Cerebellar cortex (tissue), 1 donor: ENCODE data around the gene SAG.

Experiments
- DNase-seq: peaks from one replicate; pipeline ENCODE4 v3.0.0-alpha.2; 2015; ENCODE audit warnings: low spot score

The SAG gene

DNA sequence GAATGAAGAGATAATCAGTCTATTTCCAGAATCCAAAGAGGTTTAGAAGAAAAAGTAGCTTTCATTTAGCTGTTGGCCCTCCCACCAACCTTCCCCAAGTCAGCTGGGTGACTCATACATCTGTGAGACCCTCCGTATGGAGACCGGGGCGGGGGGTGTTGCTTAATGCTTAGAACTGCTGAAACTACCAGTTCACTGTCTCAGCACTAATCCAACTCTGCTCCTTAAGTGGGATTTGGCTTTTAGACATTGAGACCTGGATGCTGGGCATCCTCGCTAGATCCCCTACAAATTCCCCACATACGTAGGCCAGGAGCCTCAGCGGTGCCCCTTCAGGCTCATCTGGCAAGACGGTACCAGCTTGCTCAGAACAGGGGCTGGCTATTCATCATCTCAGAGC, at the start of gene SAG:
Gene SAG, plus strand, starts transcription at position 252 of the 400 bp plus-strand sequence. CDS start 1,374 bp downstream, outside the sequence.
- no peak for DNase-seq

DNA sequence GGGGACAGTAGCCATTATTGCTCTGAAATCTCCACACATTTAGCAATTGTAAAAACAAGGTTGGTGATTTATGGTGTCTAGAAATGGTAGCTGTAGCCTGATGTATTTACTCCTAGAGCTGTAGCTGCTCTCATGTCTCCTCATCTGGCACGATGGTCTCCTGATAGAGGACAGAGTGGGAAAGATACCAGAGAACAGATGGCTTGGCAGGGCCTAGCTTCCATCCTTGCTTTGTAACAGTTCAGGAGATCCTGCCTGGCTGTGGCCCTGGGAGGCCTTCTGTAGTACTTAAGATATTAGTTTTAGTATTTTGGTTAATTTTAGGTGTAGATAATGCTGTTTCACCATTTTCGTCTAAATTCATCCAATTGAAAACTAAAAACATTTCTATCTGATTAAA, 49.4 kb upstream of the SAG start:
- DNase-seq = peak; percentile 87

DNA sequence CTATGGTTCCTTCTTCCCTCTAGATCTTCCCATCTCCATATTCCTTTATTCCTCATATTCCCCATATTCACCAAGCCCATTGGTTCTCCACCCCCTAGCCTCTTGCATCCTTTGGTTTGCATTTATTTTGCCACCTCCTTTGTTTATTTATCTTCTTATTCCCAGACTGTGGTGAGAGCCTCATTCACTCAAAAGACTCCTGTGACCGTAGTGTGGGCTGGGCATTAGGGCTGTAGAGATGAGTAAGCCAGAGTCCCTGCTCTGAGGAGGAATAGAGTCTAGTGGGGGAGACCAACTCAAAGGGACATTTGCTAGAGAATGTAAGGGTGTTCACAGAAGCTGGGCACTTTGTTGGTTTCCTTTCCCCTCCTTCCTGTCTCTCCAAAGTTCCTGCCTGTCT, 47.9 kb upstream of the SAG start:
- no peak for DNase-seq

DNA sequence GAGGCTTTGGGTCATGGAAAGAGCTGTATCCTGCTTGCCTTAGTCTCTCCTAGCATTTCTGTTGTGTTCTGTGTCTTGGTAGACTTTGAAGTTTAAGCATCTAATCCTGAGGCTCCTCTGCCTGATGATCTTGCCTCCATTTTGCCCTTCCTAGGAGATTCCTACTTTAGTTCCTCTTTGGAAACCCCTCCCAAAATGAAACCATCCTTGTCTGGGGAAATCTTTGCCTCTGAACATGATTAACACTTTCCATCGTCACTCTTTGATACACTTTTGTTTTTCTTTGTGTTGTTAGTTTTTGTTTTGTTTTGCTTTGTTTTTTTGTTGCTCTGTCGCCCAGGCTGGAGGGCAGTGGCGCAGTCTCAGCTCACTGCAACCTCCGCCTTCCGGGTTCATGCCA, 47.0 kb upstream of the SAG start:
- DNase-seq = no peak

DNA sequence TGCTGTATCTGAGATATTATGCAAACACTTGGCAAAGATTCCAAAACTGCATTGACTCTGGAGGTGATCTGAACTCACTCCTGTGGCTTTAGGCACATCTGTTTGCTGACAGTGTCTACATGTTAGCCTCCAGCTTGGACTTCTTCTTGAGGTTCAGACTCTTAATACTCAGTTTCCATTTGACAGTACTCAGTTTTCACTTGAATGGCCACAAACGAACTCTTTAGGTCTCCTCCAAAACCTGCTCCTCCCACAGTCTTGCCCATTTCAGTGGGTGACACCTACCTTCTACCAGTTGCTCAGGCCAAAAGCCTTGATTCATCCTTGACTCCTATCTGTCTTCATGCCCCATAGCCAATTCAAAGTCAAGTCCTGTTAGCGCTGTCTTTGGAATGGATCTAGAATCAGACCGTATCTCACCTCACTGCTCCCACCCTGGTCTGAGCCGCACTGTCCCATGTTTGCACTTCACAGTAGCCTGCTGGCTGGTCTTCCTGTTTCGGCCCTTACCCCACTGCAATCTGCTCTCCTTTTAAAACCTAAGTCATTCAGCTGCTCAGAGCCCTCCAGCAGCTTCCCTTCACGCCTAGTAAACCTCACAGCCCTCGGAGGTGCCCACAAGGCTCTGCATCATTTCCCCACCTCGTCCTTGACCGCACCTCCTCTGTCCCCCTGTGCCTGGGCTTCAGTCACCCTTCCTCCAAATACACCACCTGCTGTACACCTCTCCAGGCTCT, 45.6 kb upstream of the SAG start:
- DNase-seq = no peak

DNA sequence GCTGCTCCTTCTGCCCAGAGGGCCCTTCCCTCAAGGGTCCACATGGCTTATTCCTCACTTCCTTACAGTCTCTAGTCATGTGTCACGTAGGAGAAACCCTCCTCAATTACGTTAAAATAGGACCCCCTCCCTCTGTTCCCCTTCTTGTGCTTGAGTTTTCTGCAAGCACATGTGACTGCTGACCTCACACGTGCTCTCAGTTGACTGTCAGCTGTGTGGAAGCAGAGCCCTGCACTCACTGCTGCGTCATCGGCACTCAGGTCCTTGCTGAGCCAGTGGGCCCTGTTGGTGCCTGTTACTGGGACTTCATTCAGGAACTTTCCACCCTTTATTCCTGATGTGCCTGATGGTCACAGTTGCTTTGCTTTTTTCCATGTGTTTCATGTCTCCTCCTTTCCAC, 45.1 kb upstream of the SAG start:
- no peak for DNase-seq

DNA sequence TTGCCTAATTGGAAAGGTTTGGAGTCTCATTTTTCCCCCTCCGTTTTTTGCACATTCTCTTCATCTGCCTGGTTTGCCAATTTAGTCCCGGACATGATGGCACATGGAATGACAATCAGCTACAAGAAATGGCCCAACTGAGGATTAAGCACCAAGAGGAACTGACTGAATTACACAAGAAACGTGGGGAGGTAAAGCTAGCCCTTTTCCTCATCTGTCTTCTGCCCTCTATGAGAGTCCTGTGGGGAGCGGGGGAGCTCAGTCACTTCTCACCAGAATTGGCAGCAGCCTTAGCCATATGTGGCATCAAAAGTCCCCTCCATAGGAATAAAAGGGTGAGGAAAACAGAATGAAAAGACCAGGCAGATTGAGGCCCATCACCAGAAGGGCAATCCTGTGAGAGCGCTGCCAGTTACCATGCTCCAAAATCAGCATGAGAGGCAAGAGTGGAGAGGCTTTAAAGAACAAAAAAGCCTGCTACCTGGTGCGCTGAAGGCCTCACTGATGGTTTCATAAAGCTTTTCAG, 44.5 kb upstream of the SAG start:
- DNase-seq = peak; percentile 55

DNA sequence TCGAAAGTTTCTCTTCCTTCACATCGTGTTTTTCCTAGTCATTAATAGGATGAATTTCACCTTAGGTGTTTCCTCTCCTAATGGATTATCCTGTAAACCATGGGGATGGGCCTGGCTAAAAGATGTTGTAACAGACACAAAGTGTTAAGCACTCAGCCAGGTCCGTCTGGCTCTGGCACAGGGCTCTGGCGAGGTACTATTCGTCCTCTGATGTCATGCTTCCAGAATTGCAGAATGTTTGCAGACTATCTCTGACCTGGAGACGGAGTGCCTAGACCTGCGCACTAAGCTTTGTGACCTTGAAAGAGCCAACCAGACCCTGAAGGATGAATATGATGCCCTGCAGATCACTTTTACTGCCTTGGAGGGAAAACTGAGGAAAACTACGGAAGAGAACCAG, 42.9 kb upstream of the SAG start:
- peak; percentile 43 for DNase-seq

DNA sequence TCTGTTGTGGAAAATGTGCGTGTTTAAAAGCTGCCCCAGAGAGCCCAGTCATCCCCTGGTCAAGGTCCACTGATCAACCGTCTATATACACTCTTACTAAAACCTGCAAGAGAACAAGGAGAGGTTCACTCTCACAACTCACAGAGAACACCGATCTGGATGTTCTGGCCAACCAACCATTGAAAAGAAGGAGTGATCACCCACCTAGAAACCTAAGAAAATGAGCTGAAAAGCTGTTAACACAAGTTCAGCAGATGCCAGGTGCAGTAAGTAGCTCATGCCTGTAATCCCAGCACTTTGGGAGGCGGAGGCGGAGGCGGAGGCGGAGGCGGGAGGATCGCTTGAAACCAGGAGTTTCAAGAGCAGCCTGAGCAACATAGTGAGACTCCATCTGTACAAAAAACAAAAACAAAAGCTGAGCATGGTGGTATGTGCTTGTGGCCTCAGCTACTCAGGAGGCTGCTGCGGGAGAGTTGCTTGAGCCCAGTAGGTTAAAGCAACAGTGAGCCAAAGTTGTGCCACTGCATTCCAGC, 41.7 kb upstream of the SAG start:
- no peak for DNase-seq

DNA sequence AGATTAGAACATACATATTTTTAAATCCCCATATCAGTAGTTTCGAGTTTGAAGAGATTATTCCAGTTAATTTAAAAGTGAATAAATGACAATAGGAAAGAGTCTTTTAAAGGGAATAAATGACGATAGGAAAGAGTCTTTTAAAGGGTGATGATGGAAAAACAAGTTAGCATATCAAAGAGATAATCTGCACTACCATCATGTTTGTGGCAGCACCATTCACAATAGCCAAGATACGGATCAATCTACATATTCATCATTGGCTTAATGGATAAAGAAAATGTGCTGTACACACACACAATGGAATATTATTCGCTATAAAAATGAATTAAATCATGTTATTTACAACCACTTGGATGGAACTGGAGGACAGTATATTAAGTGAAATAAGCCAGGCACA, 41.1 kb upstream of the SAG start:
- DNase-seq = no peak

DNA sequence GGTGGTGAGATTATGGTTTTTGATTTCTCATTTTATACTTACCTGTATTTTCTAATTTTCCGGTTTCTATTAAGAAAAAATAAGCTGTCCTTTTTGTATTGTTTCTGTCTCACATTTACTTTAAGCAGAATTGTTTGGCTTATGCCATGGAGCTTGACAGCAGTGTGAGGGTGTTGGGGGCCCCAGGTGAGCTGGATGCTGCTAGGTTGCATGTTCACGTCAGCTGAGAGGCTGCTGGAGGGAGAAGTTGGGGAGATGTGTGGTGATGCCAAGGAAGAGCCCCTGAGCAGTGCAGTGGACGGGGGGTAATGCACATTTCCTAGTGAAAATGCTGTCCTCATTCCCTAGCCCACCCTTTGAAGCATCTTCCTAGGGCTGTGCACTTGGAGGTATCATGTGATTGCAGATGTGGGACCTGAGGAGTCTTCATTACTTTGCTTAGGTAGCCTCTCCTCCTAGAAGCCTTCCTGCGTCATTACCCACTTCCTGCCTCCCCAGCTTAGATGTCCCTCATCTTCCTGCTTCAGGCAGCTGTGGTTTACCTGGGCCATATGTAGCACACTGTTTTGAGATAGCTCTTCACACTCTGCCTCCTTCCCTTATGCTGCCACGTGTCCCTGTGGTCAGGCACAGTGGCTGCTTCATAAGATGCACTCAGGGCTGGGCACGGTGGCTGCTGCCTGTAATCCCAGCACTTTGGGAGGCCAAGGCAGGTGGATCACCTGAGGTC, 39.9 kb upstream of the SAG start:
- DNase-seq = no peak

DNA sequence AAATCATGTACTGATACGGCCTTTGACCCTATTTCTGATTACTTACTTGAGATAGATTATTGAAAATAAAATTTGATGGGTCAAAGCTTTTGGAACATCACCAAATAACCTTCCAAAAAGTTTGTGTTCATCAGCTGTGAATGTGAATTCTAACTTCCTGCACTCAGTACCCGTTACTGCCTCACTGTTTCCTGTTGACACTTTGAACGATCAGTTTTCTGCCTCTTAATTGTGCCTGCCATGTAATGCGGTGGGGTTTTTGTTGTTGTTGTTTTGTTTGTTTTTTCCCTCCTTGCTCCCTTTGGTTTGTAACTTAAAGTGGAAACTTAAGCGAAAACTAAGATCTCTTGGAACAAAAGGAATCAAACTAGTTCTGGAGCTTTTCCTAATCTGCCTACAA, 37.2 kb upstream of the SAG start:
- no peak for DNase-seq

DNA sequence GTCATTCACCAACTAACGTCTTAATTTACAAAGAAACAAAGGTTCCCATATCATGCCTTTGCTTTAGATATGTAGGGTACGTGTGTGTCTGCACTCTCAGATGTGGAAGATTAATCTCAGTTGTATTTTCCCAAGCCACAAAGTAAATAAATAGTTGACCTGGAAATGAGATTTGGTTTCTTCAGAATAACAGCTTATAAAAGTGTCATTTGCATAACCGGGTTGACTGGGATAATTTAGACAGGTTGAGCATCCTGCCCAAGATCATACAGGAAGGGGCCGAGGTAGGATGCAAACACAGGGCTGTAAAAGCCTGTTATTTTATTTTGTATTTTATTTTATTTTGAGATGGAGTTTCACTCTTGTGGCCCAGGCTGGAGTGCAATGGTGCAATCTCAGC, 36.7 kb upstream of the SAG start:
- DNase-seq = no peak

DNA sequence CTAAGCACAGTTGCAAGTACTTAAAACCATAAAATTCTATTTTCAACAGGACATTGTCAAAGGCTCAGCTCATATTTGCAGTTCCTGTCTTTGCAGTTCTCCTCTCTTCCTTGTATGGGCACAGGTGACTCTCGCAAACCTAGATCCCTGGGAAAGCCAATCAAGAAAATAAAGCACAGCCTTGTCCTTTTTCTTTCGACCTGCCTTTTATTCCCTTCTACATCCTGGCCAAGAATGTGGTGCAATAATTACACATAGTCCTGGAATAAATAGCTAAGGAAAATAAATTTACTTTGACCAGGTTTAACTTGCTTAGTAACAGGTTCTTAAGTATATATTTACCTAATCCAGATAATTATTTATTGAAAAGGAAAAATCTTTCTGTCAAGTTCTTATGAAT, 35.9 kb upstream of the SAG start:
- DNase-seq = no peak

DNA sequence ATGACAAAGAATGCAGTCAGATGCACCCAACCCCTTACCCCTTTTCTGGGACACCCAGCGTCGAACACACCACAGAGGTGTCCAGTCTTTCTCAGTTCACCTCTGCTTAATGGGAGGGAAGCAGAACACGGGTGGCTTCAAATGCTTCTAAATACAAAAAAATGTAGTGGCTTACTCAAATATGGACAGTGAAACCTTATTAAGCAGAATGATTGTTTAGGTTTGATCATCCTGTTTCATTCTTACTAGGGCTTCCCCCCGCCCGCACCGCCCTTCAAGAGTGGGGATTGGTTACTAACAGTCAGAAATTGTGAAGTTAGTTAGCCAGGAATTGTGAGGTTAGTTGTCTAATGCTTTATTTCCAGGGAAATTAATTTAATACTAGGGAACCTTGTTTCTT, 34.5 kb upstream of the SAG start:
- DNase-seq = no peak

DNA sequence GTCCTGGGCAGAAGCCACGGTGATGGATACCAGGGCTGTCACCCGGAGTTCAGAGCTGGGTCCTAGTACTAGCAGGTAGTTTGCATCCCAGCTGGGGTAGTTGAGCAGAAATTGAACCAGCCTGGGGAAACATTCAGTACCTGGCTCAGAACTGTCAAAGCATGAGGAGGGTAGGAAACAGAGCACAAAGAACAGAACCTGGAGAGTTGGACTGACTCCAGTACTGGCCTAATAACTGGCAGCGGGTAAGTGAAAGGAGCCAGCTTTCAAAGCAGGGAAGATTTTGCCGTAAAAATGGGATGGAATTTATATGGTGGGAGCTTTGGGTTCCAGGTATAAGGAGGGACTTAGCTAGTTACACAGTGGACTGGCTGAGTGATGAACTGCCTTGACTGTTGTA, 32.4 kb upstream of the SAG start:
- DNase-seq = peak; percentile 71

DNA sequence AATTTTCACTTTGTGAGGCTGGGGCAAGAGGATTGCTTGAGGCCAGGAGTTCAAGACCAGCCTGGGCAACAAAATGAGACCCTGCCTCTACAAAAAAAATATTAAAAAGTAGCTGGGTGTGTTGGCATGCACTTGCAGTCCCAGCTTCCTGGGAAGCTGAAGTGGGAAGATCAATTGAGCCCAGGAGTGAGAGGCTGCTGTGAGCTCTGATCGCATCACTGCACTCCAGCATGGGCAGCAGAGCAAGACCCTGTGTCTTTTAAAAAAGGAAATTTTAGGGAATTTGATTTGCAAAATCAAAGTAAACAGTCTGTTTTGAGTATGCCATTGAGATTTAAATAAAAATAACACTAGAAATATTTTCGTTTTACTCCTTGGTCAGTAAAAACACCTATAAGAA, 28.7 kb upstream of the SAG start:
- DNase-seq = no peak

DNA sequence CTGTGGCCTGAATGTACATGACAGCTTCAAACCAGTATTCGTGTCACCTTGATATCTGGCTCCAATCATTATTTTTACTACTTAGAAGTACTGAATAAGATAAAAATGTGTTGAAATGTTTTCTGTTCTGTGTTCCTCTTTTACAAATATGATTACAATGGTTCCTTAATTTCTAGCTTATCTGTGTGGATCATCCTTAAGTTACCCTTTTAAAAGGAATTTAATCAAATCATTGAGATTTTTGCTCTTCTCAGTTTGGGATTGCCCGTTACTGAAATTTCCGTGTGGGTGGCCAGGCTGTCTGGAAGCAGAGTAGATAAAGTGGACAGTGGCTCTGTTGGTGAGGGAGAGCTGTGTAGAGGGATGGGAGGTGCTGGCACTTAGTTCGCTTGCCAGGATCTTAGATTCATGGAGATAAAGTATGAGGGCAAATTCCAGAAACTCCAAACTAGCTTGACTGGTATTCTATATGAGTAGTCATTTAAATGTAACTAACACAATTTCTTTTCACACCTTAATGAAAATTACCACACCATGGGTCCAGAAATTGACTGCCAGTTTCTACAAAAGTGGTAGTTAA, 27.4 kb upstream of the SAG start:
- DNase-seq = no peak

DNA sequence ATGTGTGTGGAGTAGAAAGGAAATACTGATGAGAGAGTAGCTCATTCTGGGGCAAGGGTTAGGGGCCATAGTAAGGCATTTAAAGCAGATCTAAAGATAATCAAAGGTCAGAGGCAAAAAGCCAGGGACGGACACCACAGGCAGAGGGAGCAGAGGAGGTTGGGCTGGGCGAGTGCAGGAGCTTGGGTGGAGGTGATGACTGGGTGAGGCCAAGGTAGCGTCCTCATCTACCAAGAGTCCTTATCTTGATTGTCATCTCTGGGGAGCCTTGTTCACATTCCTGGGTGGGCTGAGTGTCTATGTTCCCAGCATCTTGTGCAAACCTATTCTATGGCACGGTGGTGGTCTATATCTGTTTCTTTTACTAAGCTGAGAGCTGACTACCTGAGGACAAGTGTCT, 26.1 kb upstream of the SAG start:
- DNase-seq = no peak

DNA sequence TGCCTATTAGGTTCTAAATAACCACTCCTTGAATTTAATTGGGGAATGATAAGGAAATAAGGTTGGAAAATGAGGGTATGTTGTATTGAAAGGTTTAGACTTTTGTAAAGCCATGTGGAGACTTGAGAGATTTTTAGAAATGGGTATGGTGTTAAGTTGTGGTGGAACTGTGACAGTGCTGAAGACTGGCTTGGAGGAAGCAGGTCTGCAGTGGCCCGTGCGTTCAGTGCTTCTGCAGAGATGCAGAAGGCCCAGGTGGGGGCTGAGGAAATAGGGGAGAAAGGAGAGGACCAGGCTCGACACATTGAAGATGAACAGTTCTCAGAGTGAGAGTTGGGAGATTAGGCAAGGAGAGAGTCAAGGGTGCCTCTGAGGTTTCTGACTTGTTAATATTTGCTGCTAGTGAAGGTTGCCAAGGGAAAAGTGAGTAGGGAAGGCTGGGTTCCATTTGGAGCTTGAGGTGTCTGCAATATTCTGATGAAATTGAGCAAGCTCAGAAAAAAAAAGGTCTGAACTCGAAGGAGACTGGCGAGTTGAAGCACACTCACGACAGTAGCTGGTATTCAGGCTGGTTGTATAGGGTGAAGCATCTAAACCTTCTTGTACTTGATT, 25.5 kb upstream of the SAG start:
- no peak for DNase-seq

DNA sequence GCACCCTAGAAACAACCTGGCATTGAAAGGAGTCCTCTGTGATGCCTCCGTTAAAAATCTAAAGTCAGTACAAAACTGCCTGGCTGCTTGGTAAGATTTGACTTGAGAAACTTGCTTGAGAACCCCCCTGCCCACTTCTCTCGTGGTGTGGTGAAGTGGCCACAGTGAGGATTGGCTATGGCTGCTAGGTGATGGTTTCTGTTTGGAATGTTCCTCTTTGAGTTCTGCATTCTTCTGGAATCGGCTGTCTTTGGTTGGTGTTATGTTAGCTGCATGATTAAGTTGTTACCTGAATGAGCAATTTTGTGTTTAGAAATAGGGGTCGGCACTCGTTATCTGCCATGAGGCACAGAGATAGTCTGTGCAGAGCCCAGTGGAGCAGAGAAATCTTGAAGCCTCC, 21.7 kb upstream of the SAG start:
- no peak for DNase-seq

DNA sequence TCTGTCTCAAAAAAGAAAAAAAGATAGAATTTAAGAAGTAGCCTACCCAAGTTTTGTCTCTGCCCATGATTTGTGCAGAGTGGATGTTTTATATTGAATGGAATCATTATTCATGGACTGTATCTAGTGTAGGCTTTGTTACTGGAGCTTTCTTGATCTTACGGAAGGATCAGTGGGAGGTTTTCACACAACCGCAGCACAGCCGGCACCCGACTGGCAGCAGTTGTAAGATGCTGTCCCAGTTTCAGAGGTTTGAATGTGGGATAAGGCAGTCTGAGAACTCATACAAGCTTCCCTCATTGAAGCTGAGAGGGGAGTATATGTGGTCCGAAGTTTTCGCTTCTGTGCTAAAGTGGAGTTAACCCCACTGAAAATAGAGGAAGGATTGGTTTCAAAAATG, 19.7 kb upstream of the SAG start:
- no peak for DNase-seq

DNA sequence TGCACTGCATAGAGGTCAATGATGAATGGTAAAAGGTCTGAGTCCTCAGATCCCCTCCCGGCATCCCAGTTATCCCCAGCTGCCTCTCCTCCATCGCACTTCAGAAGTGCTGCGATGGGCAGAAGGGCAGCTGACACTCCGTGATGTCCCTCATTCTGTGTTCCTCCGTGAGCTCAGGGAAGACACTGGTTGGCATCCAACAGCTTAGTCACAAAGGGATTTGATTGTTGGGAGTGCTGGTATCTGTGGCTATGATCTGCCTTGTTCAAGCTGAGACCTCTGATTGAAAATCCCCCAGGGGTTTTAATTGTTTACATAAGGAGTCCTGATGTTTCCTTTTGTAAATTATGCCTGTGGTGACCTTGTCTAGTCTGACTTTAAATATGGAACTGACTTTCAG, 19.0 kb upstream of the SAG start:
- no peak for DNase-seq
